ENCODE data around the gene THPO. TPM values are rescaled to one million over a fixed set of nuclear protein-coding genes. Genes with fewer than 3 reads are reported as not detected.

The THPO gene
- total and polyA plus RNA-seq, 9 of the 15 experiments (the other 6 are each of a cell fraction or from before 2014, with no cell fraction given) = 0.11 to 1.1 (median 0.35) TPM; not detected in 1

DNA sequence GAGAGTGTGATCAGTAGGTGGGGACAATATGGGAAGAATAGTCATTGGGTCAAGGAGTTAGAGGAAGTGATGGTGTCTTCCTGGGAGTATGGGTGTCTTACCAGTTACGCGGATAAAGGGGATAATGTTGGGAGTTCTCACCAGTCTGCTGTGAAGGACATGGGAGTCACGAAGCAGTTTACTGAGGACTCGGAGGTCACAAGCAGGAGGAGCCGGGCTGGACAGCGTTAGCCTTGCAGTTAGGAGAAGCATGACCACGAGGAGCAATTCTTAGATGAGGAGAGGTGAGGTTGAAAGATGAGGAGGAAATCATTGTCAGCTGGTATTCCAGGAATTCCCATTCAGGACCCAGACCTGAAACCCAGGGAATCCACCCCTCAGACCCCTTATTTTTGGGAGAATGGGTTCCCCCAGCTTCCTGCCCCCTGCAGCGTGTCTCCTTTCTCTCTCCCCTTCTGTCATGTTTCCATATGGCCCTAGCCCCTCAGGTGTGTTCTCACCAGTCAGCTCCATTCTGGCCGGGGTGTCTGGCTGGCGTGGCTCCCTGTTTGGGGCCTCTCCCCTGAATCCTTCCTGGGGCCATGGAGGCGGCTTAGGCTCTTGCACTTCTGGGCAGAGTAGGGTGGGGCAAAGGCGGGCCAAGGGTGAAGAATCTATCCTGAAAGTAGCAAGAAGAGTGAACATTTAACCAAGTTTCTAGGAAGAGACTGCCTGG, 2.1 kb downstream of the THPO start:
- DNase-seq (ENCODE audit: extremely low read depth in 1 of 4, low spot score in 3 of 4) (no peak), FAIRE-seq (no peak), ATAC-seq (no peak)
- Histone ChIP-seq H3K27ac (ENCODE audit: extremely low read depth, low read depth, low read length) (no peak overlapping the region), H3K4me1 (replicated peaks in 1 of 2; ENCODE audit: control insufficient read depth in 2 of 2, insufficient read depth in 2 of 2, low read length in 2 of 2) (peaks cover 5 to 25% of the 10 kb centered on the region in 2 experiments; a peak in 4 of 5 replicates), H3K9me1 (ENCODE audit: control insufficient read depth, insufficient read depth, low read length) (no peaks in the 10 kb centered on the region), H2AFZ (ENCODE audit: low read depth, low read length) (no peak overlapping the region), H3K4me2 (ENCODE audit: insufficient read depth, low read length) (no peak overlapping the region), H3K9ac (ENCODE audit: insufficient read depth in 1 of 2, low read depth in 2 of 2, low read length in 2 of 2) (no peak overlapping the region), H3K79me2 (ENCODE audit: control insufficient read depth, insufficient read depth, low read length) (no peaks in the 10 kb centered on the region), H4K20me1 (replicated peaks; ENCODE audit: control insufficient read depth, insufficient read depth, low read length) (0 out of 2 replicates have a peak, but pooled peaks cover 8% of the 10 kb centered on the region), H3K9me3 (replicated peaks; ENCODE audit: control insufficient read depth, insufficient read depth, low read depth, low read length) (no peaks in the 10 kb centered on the region), H3K4me3 (no peak overlapping the region), H3K36me3 (ENCODE audit: control insufficient read depth, insufficient read depth, low read length) (no peaks in the 10 kb centered on the region), H3K27me3 (ENCODE audit: control insufficient read depth in 2 of 2, insufficient read depth in 2 of 2, low read length in 2 of 2) (peaks cover 7 to 10% of the 10 kb centered on the region in 2 experiments)
- POLR2A ChIA-PET = interaction anchor here (0.6 kb wide), 3 partner anchors 12 to 1498 kb away, joined by 3 read pairs; no protein-coding TSS in a partner anchor
- BruUV-seq (replicated peaks) = no TSS peak
- in situ Hi-C loops (cut with MboI) (no loop called here), intact Hi-C loops (cut with micrococcal nuclease) (loop anchor here (10.0 kb wide), 1 partner anchor 399 kb away; no protein-coding TSS in a partner anchor)
- CTCF ChIA-PET (ENCODE audit: low intra/inter-chr PET ratio) = no interaction called here
- WGBS (ENCODE audit: insufficient coverage, low coverage, missing lambda C conversion rate) = 38% methylated on average over 11 of the region's 12 CpGs
- no peak for TF ChIP-seq TEAD1 (CRISPR knock-in tag; IDR thresholded peaks at IDR 0.05)
- no peak for TF ChIP-seq ZNF282 (CRISPR knock-in tag; IDR thresholded peaks at IDR 0.05)
- TF ChIP-seq GABPB2 (CRISPR knock-in tag; conservative IDR thresholded peaks at IDR 0.05) = no peak
- TF ChIP-seq, protein P1, sequence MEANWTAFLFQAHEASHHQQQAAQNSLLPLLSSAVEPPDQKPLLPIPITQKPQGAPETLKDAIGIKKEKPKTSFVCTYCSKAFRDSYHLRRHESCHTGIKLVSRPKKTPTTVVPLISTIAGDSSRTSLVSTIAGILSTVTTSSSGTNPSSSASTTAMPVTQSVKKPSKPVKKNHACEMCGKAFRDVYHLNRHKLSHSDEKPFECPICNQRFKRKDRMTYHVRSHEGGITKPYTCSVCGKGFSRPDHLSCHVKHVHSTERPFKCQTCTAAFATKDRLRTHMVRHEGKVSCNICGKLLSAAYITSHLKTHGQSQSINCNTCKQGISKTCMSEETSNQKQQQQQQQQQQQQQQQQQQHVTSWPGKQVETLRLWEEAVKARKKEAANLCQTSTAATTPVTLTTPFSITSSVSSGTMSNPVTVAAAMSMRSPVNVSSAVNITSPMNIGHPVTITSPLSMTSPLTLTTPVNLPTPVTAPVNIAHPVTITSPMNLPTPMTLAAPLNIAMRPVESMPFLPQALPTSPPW (CRISPR knock-in tag; IDR thresholded peaks at IDR 0.05) = no peak
- no peak for TF ChIP-seq ZNF140 (CRISPR knock-in tag; IDR thresholded peaks at IDR 0.05)
- TF ChIP-seq ETS2 (tag; IDR thresholded peaks at IDR 0.05; ENCODE audit: borderline replicate concordance, poor library complexity, severe bottlenecking) = no peak
- no peak for TF ChIP-seq SAFB (IDR thresholded peaks at IDR 0.05; ENCODE audit: borderline replicate concordance, low read depth, low read length)
- TF ChIP-seq, protein P2, sequence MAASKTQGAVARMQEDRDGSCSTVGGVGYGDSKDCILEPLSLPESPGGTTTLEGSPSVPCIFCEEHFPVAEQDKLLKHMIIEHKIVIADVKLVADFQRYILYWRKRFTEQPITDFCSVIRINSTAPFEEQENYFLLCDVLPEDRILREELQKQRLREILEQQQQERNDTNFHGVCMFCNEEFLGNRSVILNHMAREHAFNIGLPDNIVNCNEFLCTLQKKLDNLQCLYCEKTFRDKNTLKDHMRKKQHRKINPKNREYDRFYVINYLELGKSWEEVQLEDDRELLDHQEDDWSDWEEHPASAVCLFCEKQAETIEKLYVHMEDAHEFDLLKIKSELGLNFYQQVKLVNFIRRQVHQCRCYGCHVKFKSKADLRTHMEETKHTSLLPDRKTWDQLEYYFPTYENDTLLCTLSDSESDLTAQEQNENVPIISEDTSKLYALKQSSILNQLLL (CRISPR knock-in tag; IDR thresholded peaks at IDR 0.05; ENCODE audit: borderline replicate concordance) = no peak
- TF ChIP-seq BRD4 (IDR thresholded peaks at IDR 0.05) = no peak
- TF ChIP-seq, protein P3, sequence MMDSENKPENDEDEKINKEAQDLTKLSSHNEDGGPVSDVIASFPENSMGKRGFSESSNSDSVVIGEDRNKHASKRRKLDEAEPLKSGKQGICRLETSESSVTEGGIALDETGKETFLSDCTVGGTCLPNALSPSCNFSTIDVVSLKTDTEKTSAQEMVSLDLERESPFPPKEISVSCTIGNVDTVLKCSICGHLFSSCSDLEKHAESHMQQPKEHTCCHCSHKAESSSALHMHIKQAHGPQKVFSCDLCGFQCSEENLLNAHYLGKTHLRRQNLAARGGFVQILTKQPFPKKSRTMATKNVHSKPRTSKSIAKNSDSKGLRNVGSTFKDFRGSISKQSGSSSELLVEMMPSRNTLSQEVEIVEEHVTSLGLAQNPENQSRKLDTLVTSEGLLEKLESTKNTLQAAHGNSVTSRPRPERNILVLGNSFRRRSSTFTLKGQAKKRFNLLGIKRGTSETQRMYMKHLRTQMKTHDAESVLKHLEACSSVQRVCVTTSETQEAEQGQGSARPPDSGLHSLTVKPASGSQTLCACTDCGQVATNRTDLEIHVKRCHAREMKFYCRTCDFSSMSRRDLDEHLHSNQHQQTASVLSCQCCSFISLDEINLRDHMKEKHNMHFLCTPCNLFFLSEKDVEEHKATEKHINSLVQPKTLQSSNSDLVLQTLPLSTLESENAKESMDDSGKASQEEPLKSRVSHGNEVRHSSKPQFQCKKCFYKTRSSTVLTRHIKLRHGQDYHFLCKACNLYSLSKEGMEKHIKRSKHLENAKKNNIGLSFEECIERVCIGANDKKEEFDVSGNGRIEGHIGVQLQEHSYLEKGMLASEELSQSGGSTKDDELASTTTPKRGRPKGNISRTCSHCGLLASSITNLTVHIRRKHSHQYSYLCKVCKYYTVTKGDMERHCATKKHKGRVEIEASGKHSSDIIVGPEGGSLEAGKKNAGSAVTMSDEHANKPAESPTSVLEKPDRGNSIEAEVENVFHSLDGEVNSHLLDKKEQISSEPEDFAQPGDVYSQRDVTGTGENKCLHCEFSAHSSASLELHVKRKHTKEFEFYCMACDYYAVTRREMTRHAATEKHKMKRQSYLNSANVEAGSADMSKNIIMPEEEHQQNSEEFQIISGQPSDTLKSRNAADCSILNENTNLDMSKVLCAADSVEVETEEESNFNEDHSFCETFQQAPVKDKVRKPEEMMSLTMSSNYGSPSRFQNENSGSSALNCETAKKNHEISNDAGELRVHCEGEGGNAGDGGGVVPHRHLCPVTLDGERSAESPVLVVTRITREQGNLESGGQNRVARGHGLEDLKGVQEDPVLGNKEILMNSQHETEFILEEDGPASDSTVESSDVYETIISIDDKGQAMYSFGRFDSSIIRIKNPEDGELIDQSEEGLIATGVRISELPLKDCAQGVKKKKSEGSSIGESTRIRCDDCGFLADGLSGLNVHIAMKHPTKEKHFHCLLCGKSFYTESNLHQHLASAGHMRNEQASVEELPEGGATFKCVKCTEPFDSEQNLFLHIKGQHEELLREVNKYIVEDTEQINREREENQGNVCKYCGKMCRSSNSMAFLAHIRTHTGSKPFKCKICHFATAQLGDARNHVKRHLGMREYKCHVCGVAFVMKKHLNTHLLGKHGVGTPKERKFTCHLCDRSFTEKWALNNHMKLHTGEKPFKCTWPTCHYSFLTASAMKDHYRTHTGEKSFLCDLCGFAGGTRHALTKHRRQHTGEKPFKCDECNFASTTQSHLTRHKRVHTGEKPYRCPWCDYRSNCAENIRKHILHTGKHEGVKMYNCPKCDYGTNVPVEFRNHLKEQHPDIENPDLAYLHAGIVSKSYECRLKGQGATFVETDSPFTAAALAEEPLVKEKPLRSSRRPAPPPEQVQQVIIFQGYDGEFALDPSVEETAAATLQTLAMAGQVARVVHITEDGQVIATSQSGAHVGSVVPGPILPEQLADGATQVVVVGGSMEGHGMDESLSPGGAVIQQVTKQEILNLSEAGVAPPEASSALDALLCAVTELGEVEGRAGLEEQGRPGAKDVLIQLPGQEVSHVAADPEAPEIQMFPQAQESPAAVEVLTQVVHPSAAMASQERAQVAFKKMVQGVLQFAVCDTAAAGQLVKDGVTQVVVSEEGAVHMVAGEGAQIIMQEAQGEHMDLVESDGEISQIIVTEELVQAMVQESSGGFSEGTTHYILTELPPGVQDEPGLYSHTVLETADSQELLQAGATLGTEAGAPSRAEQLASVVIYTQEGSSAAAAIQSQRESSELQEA (IDR thresholded peaks at IDR 0.05; ENCODE audit: low read depth) = no peak

Data from K562 (cell line).